D721Med (cell line): ENCODE results near the gene WDR17.
A peak's percentile ranks its signal among the peaks of the same experiment; 100 is the strongest.

Experiments used
- DNase-seq: peaks from one replicate; pipeline ENCODE4 v3.0.0; 2011; ENCODE audit warnings: low spot score; ENCODE audit not compliant: insufficient read length
- FAIRE-seq: peaks from 2 replicates; lab custom pipeline; 2011; peaks lifted over from hg19 to GRCh38; lab: Jason Lieb, UNC
- CTCF ChIP-seq: IDR thresholded peaks from 2 replicates; pipeline ENCODE4 v1.5.1; 2012; ENCODE audit warnings: mild to moderate bottlenecking, control low read depth; ENCODE audit not compliant: insufficient read depth; ENCODE audit errors: missing control alignments

The WDR17 gene

GRCh38 chr4:176065435-176066291 lies at the start of gene WDR17:
TSS of gene WDR17 (plus strand) at chr4:176065841. CDS start at chr4:176111581, 45,740 bp downstream.
- FAIRE-seq (peak; percentile 16), DNase-seq (peak; percentile 84)
- no peak for TF ChIP-seq CTCF

GRCh38 chr4:176016601-176017000 lies 49.0 kb upstream of the WDR17 start:
- no peak for TF ChIP-seq CTCF
- DNase-seq (no peak), FAIRE-seq (no peak)

- FAIRE-seq = no peak
- no peak for TF ChIP-seq CTCF
- DNase-seq = no peak
Observed at GRCh38 chr4:176020481-176021085, 45.1 kb upstream of the WDR17 start.

- no peak for DNase-seq
- no peak for FAIRE-seq
- TF ChIP-seq CTCF = no peak
Observed at GRCh38 chr4:176030391-176030790, 35.2 kb upstream of the WDR17 start.

- DNase-seq = no peak
- TF ChIP-seq CTCF = no peak
- no peak for FAIRE-seq
Observed at GRCh38 chr4:176031922-176032321, 33.7 kb upstream of the WDR17 start.

GRCh38 chr4:176032454-176032853 lies 33.2 kb upstream of the WDR17 start:
- TF ChIP-seq CTCF = no peak
- FAIRE-seq = no peak
- DNase-seq = no peak

GRCh38 chr4:176034499-176034898 lies 31.1 kb upstream of the WDR17 start:
- DNase-seq = no peak
- FAIRE-seq = no peak
- peak; percentile 68 for TF ChIP-seq CTCF
